ENCODE data around the gene ZNF316. TPM values are rescaled to one million over a fixed set of nuclear protein-coding genes. Genes with fewer than 3 reads are reported as not detected.
"Not testable (repeated sequence)": the region's sequence is repeated elsewhere in the genome, so short reads cannot be mapped to it uniquely, and the experiment has no call there.

Gene ZNF316
- total and polyA plus RNA-seq, 10 donors: 9.5 to 60.5 (median 44.2) TPM

GRCh38 chr7:6655636-6656385, 18.7 kb downstream of the ZNF316 start:
- no peak for DNase-seq

DNA sequence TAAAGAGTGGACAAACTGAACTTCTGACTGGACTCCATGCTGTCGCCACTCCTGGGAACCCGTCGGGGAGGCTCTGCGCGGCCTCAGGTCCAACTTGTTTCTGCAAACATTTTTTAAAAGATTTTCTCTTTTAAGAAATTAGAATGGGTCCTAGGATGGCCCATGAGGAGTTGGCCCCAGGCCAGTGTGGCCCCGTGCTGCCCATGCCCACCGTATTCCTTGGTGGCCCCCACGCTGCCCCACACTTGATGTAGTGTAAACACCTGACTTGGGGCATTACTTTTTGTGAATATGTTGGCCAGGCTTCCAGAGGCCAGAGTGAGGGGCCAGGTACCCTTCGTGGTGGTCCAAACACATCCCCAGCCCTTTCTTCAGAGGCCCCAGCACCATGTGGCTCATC, 19.3 kb downstream of the ZNF316 start:
- Histone ChIP-seq H3K27me3 (replicated peaks in 1 of 7) (no peaks in the 10 kb centered on the region), H3K9me3 (peaks cover 0 to 23% (median 14%) of the 10 kb centered on the region in 8 donors), H3K36me3 (peaks cover 4 to 55% (median 43%) of the 10 kb centered on the region in 6 donors), H3K27ac (no peak overlapping the region), H3K4me1 (no peaks in the 10 kb centered on the region), H3K4me3 (no peak overlapping the region)
- intact Hi-C loops (cut with DNase I; ENCODE audit: low total_unique reads): no loop called here
- no peak for DNase-seq
- WGBS, 5 donors: 96 to 99% (median 97%) methylated on average over 9 of the region's 9 CpGs
- no peak for TF ChIP-seq POLR2A (IDR thresholded peaks at IDR 0.05)
- TF ChIP-seq POLR2AphosphoS5 (IDR thresholded peaks at IDR 0.05): no peak
- no peak for TF ChIP-seq CTCF (IDR thresholded peaks at IDR 0.05 in 8 of 11, conservative IDR thresholded peaks at IDR 0.05 in 3 of 11)

More at GRCh38 chr7:6655636-6656385, 18.7 kb downstream of the ZNF316 start:
- TF ChIP-seq CTCF (IDR thresholded peaks at IDR 0.05 in 8 of 11, conservative IDR thresholded peaks at IDR 0.05 in 3 of 11): no peak
- no peak for TF ChIP-seq POLR2A (IDR thresholded peaks at IDR 0.05)
- TF ChIP-seq POLR2AphosphoS5 (IDR thresholded peaks at IDR 0.05): no peak
- H3K4me1 ChIP-seq: no peaks in the 10 kb centered on the region
- intact Hi-C loops (cut with DNase I; ENCODE audit: low total_unique reads): no loop called here
- WGBS, 5 donors: 91 to 97% (median 96%) methylated on average over 16 to 17 of the region's 17 CpGs
- H3K36me3 ChIP-seq: peaks cover 4 to 61% (median 50%) of the 10 kb centered on the region in 6 donors
- H3K4me3 ChIP-seq: no peak overlapping the region
- no peaks in the 10 kb centered on the region for H3K27me3 ChIP-seq (replicated peaks in 1 of 7)
- H3K27ac ChIP-seq: no peak overlapping the region
- peaks cover 0 to 29% (median 20%) of the 10 kb centered on the region in 8 donors for H3K9me3 ChIP-seq

GRCh38 chr7:6658618-6659345, 21.7 kb downstream of the ZNF316 start:
- DNase-seq: no peak
- Histone ChIP-seq H3K27ac (no peak overlapping the region), H3K9me3 (peaks cover 0 to 5% (median 0%) of the 10 kb centered on the region in 8 donors), H3K27me3 (replicated peaks in 1 of 7) (peaks cover 0 to 8% (median 1%) of the 10 kb centered on the region in 7 donors), H3K4me3 (no peak overlapping the region), H3K36me3 (peaks cover 0 to 31% (median 20%) of the 10 kb centered on the region in 6 donors), H3K4me1 (peaks cover 0 to 2% (median 0%) of the 10 kb centered on the region in 6 donors)
- 30 to 39% (median 35%) methylated on average over 11 of the region's 11 CpGs for WGBS, 5 donors
- no peak for TF ChIP-seq CTCF (IDR thresholded peaks at IDR 0.05 in 8 of 11, conservative IDR thresholded peaks at IDR 0.05 in 3 of 11)
- no peak for TF ChIP-seq POLR2AphosphoS5 (IDR thresholded peaks at IDR 0.05)
- TF ChIP-seq POLR2A (IDR thresholded peaks at IDR 0.05): no peak
- intact Hi-C loops (cut with DNase I; ENCODE audit: low total_unique reads): no loop called here

GRCh38 chr7:6670851-6671250, 33.7 kb downstream of the ZNF316 start:
- H3K27me3 ChIP-seq (replicated peaks in 1 of 7); H3K27ac ChIP-seq; intact Hi-C loops (cut with DNase I; ENCODE audit: low total_unique reads); DNase-seq; H3K4me3 ChIP-seq; H3K4me1 ChIP-seq: not testable (repeated sequence)
- WGBS, 5 donors: 92 to 98% (median 93%) methylated on average over 5 to 27 of the region's 34 CpGs; no CpG with 5 or more reads in 2 of the 5 donors
- peaks cover 15 to 98% (median 73%) of the 10 kb centered on the region in 8 donors for H3K9me3 ChIP-seq
- peaks cover 0 to 15% (median 2%) of the 10 kb centered on the region in 6 donors for H3K36me3 ChIP-seq

All from spleen (tissue), 11 donors.